Breast epithelium (tissue), 4 donors: ENCODE measurements around the gene CHST8. TPM values are rescaled to one million over a fixed set of nuclear protein-coding genes. Genes with fewer than 3 reads are reported as not detected.

Experiments
- DNase-seq, 2 donors: peaks; one replicate each; pipeline ENCODE4 v3.0.0-alpha.2; 2019; ENCODE audit warnings: low spot score in 2 of 2
- H3K27ac ChIP-seq, 2 donors: fragments of 200-600 bp; sonication (generic) in 1 of 2; one replicate each; pipeline ENCODE4 v1.5.1; 2016 to 2019; ENCODE audit warnings: mild to moderate bottlenecking in 1 of 2
- H3K27me3 ChIP-seq, 2 donors: fragments of 200-600 bp; sonication (generic) in 1 of 2; one replicate each; pipeline versions ENCODE4 v1.5.1 to v1.6.0; 2017 to 2019; ENCODE audit warnings: control low read depth in 1 of 2, mild to moderate bottlenecking in 1 of 2
- H3K36me3 ChIP-seq: fragments of 200-600 bp; one replicate; pipeline ENCODE4 v1.5.1; 2019
- H3K4me1 ChIP-seq, 2 donors: fragments of 200-600 bp; sonication (generic); one replicate each; pipeline ENCODE4 v1.5.1; 2016 to 2019; ENCODE audit warnings: control low read depth in 1 of 2
- H3K4me3 ChIP-seq, 3 donors: fragments of 200-600 bp; sonication (generic); 1 replicate in 2 of 3; 2 replicates in 1 of 3; pipeline ENCODE4 v1.5.1; 2016 to 2019; ENCODE audit warnings: mild to moderate bottlenecking in 3 of 3, moderate library complexity in 2 of 3
- H3K9me3 ChIP-seq, 2 donors: fragments of 200-600 bp; sonication (generic) in 1 of 2; one replicate each; pipeline ENCODE4 v1.5.1; 2016 to 2019; ENCODE audit warnings: control low read depth in 1 of 2
- POLR2A ChIP-seq: fragments of 450-650 bp; IDR thresholded peaks from one replicate; pipeline ENCODE4 v1.6.1; 2016; ENCODE audit warnings: antibody characterized with exemption, mild to moderate bottlenecking, moderate library complexity
- POLR2AphosphoS5 ChIP-seq, 3 donors: sonication (generic); formaldehyde crosslinking; IDR thresholded peaks; one replicate each; pipeline ENCODE4 v1.6.1; 2017; ENCODE audit warnings: antibody characterized with exemption in 3 of 3
- intact Hi-C: fragments of 100-400 bp; cut with DNase I; formaldehyde crosslinking; loops from one replicate; pipeline ENCODE4 v1.15.1; 2023; ENCODE audit warnings: low total_unique reads
- total RNA-seq, 3 donors: library from RNA; depleted of rRNA; stranded (reverse); fragments of >200 nt; gene quantifications; one replicate each; pipeline ENCODE4 v1.1.0, GENCODE V29; 2016
- TF ChIP-seq, protein P1 (sequence below), 3 donors: fragments of 450-650 bp; IDR thresholded peaks; one replicate each; pipeline ENCODE4 v1.5.1; 2016 to 2017; ENCODE audit warnings: antibody characterized with exemption in 3 of 3, mild to moderate bottlenecking in 3 of 3, moderate library complexity in 3 of 3

Gene CHST8
- total RNA-seq, 3 donors from 2014 or later, result 0.16 to 14.1 (median 1.6) TPM

DNA sequence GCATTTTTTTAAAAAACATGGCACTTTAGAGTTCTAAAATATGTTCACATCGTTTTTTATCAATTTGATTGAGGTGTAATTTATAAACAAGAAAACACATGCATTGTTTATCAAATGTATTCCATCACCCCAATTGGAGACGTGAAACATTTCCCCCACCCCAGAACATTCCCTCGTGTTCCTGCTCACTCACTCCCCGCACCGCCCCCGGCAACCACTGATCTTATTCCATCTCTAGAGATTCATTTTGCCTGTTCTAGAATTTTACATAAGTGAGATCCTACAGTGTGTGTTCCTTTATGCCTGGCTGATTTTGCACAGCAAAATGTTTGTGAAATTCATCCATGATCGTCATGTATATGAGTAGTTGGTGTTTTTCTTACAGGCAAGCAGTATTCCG lies 124.4 kb downstream of the CHST8 start:
- TF ChIP-seq, protein P1, sequence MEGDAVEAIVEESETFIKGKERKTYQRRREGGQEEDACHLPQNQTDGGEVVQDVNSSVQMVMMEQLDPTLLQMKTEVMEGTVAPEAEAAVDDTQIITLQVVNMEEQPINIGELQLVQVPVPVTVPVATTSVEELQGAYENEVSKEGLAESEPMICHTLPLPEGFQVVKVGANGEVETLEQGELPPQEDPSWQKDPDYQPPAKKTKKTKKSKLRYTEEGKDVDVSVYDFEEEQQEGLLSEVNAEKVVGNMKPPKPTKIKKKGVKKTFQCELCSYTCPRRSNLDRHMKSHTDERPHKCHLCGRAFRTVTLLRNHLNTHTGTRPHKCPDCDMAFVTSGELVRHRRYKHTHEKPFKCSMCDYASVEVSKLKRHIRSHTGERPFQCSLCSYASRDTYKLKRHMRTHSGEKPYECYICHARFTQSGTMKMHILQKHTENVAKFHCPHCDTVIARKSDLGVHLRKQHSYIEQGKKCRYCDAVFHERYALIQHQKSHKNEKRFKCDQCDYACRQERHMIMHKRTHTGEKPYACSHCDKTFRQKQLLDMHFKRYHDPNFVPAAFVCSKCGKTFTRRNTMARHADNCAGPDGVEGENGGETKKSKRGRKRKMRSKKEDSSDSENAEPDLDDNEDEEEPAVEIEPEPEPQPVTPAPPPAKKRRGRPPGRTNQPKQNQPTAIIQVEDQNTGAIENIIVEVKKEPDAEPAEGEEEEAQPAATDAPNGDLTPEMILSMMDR (IDR thresholded peaks at IDR 0.05), result no peak
- TF ChIP-seq POLR2AphosphoS5 (IDR thresholded peaks at IDR 0.05), result no peak
- no peak for TF ChIP-seq POLR2A
- no peak overlapping the region for H3K4me3 ChIP-seq
- no peaks in the 10 kb centered on the region for H3K36me3 ChIP-seq
- no peak overlapping the region for H3K27ac ChIP-seq
- intact Hi-C loops, result no loop called here
- H3K27me3 ChIP-seq, result peaks cover 0 to 30% of the 10 kb centered on the region in 2 donors
- H3K4me1 ChIP-seq, result no peaks in the 10 kb centered on the region
- DNase-seq, result no peak
- H3K9me3 ChIP-seq, result no peaks in the 10 kb centered on the region

DNA sequence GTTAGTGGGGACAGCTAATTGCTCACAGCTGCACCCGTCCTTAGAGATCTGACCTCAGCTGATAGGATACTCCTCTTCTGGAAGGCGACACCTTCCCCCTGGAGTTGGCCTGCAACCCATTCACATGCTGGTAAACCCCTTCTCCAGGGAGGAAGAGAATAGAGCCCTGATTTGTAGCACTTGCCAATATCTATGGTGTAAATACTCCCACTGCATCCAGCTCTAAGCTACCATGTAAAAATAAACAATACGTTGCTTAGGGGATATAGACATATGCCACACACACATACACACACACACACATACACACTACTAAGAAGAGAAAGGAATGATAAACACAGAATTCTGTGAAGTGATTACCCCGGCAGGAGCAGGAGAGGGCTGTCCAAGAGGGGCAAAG lies 125.5 kb downstream of the CHST8 start:
- H3K27me3 ChIP-seq, result peaks cover 0 to 40% of the 10 kb centered on the region in 2 donors
- TF ChIP-seq, protein P1 (IDR thresholded peaks at IDR 0.05), result no peak
- TF ChIP-seq POLR2AphosphoS5 (IDR thresholded peaks at IDR 0.05), result no peak
- no peak for TF ChIP-seq POLR2A
- no peaks in the 10 kb centered on the region for H3K9me3 ChIP-seq
- H3K4me3 ChIP-seq, result no peak overlapping the region
- no peaks in the 10 kb centered on the region for H3K4me1 ChIP-seq
- intact Hi-C loops, result no loop called here
- H3K36me3 ChIP-seq, result no peaks in the 10 kb centered on the region
- DNase-seq, result no peak
- H3K27ac ChIP-seq, result no peak overlapping the region

DNA sequence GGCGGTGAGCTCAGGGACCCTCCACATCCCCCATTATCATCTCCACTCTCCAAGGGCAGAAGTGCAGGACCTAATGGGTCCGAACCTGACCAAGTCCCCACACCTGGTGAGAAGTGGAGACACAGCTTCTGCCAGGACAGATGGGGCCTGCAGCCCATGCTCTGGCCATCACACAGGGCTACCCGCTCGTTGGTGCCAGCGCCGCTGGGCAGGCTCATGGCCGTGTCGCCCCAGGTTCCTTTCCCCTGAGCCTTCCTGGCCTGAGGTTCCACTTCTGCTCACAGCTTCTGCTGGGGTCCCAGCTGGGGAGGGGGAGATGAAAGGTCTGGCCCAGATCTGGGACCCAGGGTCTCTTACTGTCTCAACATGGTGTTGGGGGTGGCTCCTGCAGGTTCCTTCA lies 126.5 kb downstream of the CHST8 start:
- Histone ChIP-seq H3K4me3 (no peak overlapping the region), H3K36me3 (no peaks in the 10 kb centered on the region), H3K4me1 (no peaks in the 10 kb centered on the region), H3K27ac (no peak overlapping the region), H3K27me3 (peaks cover 0 to 41% of the 10 kb centered on the region in 2 donors), H3K9me3 (no peaks in the 10 kb centered on the region)
- intact Hi-C loops, result no loop called here
- TF ChIP-seq POLR2AphosphoS5 (IDR thresholded peaks at IDR 0.05) (no peak), POLR2A (no peak)
- TF ChIP-seq, protein P1 (IDR thresholded peaks at IDR 0.05), result no peak
- no peak for DNase-seq

DNA sequence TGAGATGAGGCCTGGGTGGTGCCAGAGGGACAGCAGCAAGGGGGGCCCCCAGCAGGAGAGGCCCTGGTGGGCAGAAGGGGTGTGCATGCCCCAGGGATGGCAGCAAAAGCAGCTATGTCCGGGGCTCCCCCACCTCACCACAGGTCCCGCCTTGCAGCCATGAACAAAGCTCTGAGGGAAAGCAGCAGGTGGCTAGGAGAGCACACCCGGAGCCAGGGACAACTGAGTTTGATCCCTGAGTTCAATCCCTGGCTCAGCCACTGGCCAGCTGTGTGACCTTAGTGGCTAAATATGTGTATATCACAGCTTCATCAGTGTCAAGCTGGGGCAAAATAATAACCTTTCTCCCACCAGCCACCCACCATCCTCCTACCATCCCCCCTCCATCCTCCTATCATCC lies 127.3 kb downstream of the CHST8 start:
- peaks cover 0 to 41% of the 10 kb centered on the region in 2 donors for H3K27me3 ChIP-seq
- no peaks in the 10 kb centered on the region for H3K4me1 ChIP-seq

DNA sequence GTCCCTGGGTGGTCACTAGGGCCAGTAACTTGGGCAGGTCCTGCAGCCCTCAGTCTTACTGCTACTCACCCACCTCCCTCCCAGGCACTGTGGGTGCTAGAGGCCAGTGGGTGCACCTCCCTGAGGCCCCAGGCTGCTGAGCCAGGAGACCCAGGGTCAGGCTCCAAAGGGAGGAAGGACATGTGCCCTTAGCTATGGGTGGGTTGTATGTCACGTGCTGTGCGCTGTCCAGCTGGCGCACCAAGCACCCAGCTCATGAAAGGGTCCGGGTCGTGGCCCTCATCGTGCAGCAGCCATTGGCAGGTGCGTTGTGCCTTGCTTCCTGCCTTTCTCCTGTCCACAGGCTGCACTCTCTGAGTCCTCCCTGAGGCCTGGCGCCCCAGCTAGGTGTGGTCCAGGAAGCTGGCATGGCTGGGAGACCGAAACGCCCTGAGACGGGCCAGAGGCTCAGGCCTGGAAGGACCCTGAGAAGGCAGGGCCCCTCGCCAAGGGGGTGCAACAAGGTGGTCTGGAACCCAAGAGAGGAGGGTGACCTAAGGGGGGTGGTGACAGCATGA lies 127.9 kb downstream of the CHST8 start:
- Histone ChIP-seq H3K36me3 (no peaks in the 10 kb centered on the region), H3K4me3 (no peak overlapping the region), H3K4me1 (no peaks in the 10 kb centered on the region), H3K27me3 (peaks cover 0 to 46% of the 10 kb centered on the region in 2 donors), H3K27ac (no peak overlapping the region), H3K9me3 (no peaks in the 10 kb centered on the region)
- TF ChIP-seq POLR2A, result no peak
- TF ChIP-seq, protein P1 (IDR thresholded peaks at IDR 0.05), result no peak
- TF ChIP-seq POLR2AphosphoS5 (IDR thresholded peaks at IDR 0.05), result no peak
- no peak for DNase-seq
- intact Hi-C loops, result no loop called here

More for the DNA sequence above, 127.3 kb downstream of the CHST8 start:
- intact Hi-C loops, result no loop called here
- no peak for DNase-seq
- Histone ChIP-seq H3K36me3 (no peaks in the 10 kb centered on the region), H3K9me3 (no peaks in the 10 kb centered on the region), H3K4me3 (no peak overlapping the region), H3K27ac (no peak overlapping the region)
- TF ChIP-seq POLR2A, result no peak
- no peak for TF ChIP-seq POLR2AphosphoS5 (IDR thresholded peaks at IDR 0.05)
